GM23338 (cell line): ENCODE data around the gene TFB1M.
"Not testable (repeated sequence)": the region's sequence is repeated elsewhere in the genome, so short reads cannot be mapped to it uniquely, and the experiment has no call there.

Source experiments
- CREB1 ChIP-seq: fragments of 250-450 bp; sonication (Bioruptor Pico); IDR thresholded peaks from 2 replicates; pipeline ENCODE4 v1.5.0; 2020; ENCODE audit warnings: low read depth, mild to moderate bottlenecking, moderate library complexity
- EZH2 ChIP-seq: fragments of 200-600 bp; sonication (generic); IDR thresholded peaks from one replicate; pipeline ENCODE4 v1.8.0; 2017; ENCODE audit warnings: antibody characterized with exemption, mild to moderate bottlenecking, low read depth; ENCODE audit not compliant: unreplicated experiment
- EZH2phosphoT487 ChIP-seq: fragments of 200-600 bp; sonication (generic); IDR thresholded peaks from one replicate; pipeline ENCODE4 v1.8.1; 2018; ENCODE audit warnings: antibody characterized with exemption; ENCODE audit not compliant: unreplicated experiment
- JUNB ChIP-seq: IDR thresholded peaks from one replicate; pipeline ENCODE4 v1.6.1; 2016; ENCODE audit warnings: antibody characterized with exemption; ENCODE audit not compliant: unreplicated experiment
- NANOG ChIP-seq: IDR thresholded peaks from 2 replicates; pipeline ENCODE4 v1.6.1; 2016; ENCODE audit warnings: antibody characterized with exemption, borderline replicate concordance
- POLR2AphosphoS5 ChIP-seq: IDR thresholded peaks from 2 replicates; pipeline ENCODE4 v1.6.1; 2016; ENCODE audit warnings: antibody characterized with exemption, low read depth
- STAT1 ChIP-seq: IDR thresholded peaks from one replicate; pipeline ENCODE4 v1.6.1; 2016; ENCODE audit warnings: antibody characterized with exemption; ENCODE audit not compliant: unreplicated experiment
- ZNF114 ChIP-seq: fragments of 250-450 bp; sonication (Bioruptor Pico); IDR thresholded peaks from 2 replicates; pipeline ENCODE4 v1.5.0; 2020; ENCODE audit warnings: mild to moderate bottlenecking, moderate library complexity
- ZNF331 ChIP-seq: fragments of 250-450 bp; sonication (Bioruptor Pico); IDR thresholded peaks from 2 replicates; pipeline ENCODE4 v1.5.0; 2020; ENCODE audit warnings: low read depth, mild to moderate bottlenecking, moderate library complexity
- ZNF462 ChIP-seq: fragments of 250-450 bp; sonication (Bioruptor Pico); IDR thresholded peaks from 2 replicates; pipeline ENCODE4 v1.5.0; 2020; ENCODE audit warnings: mild to moderate bottlenecking, moderate library complexity
- TF ChIP-seq, protein P1 (sequence below), 2 experiments: fragments of 200-600 bp in 1 of 2; sonication (generic) in 1 of 2; conservative IDR thresholded peaks; 2 replicates each; pipeline versions ENCODE4 v1.5.1 to v1.6.1; 2016 to 2017; ENCODE audit warnings: antibody characterized with exemption in 2 of 2, low read depth in 2 of 2, mild to moderate bottlenecking in 2 of 2, moderate library complexity in 1 of 2
- TF ChIP-seq, protein P2 (sequence below): IDR thresholded peaks from one replicate; pipeline ENCODE4 v1.6.1; 2018; ENCODE audit warnings: antibody characterized with exemption; ENCODE audit not compliant: unreplicated experiment
- TF ChIP-seq, protein P3 (sequence below): IDR thresholded peaks from 2 replicates; pipeline ENCODE4 v1.6.1; 2016; ENCODE audit warnings: antibody characterized with exemption

- TF ChIP-seq EZH2; ZNF331; EZH2phosphoT487; POLR2AphosphoS5; CREB1 (CRISPR knock-in tag); JUNB; NANOG; STAT1; ZNF114 (CRISPR knock-in tag); ZNF462 (CRISPR knock-in tag): not testable (repeated sequence)
- TF ChIP-seq, protein P1, sequence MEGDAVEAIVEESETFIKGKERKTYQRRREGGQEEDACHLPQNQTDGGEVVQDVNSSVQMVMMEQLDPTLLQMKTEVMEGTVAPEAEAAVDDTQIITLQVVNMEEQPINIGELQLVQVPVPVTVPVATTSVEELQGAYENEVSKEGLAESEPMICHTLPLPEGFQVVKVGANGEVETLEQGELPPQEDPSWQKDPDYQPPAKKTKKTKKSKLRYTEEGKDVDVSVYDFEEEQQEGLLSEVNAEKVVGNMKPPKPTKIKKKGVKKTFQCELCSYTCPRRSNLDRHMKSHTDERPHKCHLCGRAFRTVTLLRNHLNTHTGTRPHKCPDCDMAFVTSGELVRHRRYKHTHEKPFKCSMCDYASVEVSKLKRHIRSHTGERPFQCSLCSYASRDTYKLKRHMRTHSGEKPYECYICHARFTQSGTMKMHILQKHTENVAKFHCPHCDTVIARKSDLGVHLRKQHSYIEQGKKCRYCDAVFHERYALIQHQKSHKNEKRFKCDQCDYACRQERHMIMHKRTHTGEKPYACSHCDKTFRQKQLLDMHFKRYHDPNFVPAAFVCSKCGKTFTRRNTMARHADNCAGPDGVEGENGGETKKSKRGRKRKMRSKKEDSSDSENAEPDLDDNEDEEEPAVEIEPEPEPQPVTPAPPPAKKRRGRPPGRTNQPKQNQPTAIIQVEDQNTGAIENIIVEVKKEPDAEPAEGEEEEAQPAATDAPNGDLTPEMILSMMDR (conservative IDR thresholded peaks at IDR 0.05; ENCODE audit: low read depth in 2 of 2): not testable (repeated sequence)
- TF ChIP-seq, protein P2, sequence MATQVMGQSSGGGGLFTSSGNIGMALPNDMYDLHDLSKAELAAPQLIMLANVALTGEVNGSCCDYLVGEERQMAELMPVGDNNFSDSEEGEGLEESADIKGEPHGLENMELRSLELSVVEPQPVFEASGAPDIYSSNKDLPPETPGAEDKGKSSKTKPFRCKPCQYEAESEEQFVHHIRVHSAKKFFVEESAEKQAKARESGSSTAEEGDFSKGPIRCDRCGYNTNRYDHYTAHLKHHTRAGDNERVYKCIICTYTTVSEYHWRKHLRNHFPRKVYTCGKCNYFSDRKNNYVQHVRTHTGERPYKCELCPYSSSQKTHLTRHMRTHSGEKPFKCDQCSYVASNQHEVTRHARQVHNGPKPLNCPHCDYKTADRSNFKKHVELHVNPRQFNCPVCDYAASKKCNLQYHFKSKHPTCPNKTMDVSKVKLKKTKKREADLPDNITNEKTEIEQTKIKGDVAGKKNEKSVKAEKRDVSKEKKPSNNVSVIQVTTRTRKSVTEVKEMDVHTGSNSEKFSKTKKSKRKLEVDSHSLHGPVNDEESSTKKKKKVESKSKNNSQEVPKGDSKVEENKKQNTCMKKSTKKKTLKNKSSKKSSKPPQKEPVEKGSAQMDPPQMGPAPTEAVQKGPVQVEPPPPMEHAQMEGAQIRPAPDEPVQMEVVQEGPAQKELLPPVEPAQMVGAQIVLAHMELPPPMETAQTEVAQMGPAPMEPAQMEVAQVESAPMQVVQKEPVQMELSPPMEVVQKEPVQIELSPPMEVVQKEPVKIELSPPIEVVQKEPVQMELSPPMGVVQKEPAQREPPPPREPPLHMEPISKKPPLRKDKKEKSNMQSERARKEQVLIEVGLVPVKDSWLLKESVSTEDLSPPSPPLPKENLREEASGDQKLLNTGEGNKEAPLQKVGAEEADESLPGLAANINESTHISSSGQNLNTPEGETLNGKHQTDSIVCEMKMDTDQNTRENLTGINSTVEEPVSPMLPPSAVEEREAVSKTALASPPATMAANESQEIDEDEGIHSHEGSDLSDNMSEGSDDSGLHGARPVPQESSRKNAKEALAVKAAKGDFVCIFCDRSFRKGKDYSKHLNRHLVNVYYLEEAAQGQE: not testable (repeated sequence)
- TF ChIP-seq, protein P3, sequence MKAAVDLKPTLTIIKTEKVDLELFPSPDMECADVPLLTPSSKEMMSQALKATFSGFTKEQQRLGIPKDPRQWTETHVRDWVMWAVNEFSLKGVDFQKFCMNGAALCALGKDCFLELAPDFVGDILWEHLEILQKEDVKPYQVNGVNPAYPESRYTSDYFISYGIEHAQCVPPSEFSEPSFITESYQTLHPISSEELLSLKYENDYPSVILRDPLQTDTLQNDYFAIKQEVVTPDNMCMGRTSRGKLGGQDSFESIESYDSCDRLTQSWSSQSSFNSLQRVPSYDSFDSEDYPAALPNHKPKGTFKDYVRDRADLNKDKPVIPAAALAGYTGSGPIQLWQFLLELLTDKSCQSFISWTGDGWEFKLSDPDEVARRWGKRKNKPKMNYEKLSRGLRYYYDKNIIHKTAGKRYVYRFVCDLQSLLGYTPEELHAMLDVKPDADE: not testable (repeated sequence)
Measured at GRCh38 chr6:155230975-155231374, 83.3 kb downstream of the TFB1M start.
